Right lobe of liver (tissue), 6 donors: ENCODE data around the gene FSD2. TPM values are rescaled to one million over a fixed set of nuclear protein-coding genes. Genes with fewer than 3 reads are reported as not detected.

Source experiments
- ATAC-seq, 4 donors: fragments of 200-7000 bp; cut with Tn5 transposase; one replicate each; pipeline ENCODE4 v1.9.1; 2020; ENCODE audit warnings: mild to moderate bottlenecking in 4 of 4, moderate library complexity in 4 of 4
- DNase-seq, 3 donors: peaks; one replicate each; pipeline ENCODE4 v3.0.0-alpha.2; 2020
- H3K27ac ChIP-seq, 3 donors: fragments of 200-600 bp; one replicate each; pipeline ENCODE4 v1.8.0; 2022
- H3K27me3 ChIP-seq, 2 donors: fragments of 200-600 bp; one replicate each; pipeline ENCODE4 v1.8.0; 2022
- H3K36me3 ChIP-seq, 4 donors: fragments of 200-600 bp; sonication (generic) in 1 of 4; one replicate each; pipeline versions ENCODE4 v1.5.1 to v1.8.0; 2017 to 2022; ENCODE audit warnings: control low read depth in 1 of 4
- H3K4me1 ChIP-seq, 4 donors: fragments of 200-600 bp; sonication (generic) in 1 of 4; one replicate each; pipeline versions ENCODE4 v1.5.1 to v1.8.0; 2017 to 2022; ENCODE audit warnings: control low read depth in 1 of 4
- H3K4me3 ChIP-seq, 3 donors: fragments of 200-600 bp; one replicate each; pipeline ENCODE4 v1.8.0; 2022
- H3K9me3 ChIP-seq, 4 donors: fragments of 200-600 bp; sonication (generic) in 1 of 4; one replicate each; pipeline versions ENCODE4 v1.5.1 to v1.8.0; 2017 to 2022; ENCODE audit warnings: control low read depth in 1 of 4
- POLR2A ChIP-seq: fragments of 450-650 bp; IDR thresholded peaks from one replicate; pipeline ENCODE4 v1.6.1; 2017; ENCODE audit warnings: antibody characterized with exemption, mild to moderate bottlenecking
- WGBS: methylation state at CpG from one replicate; pipeline ENCODE4 v1.1.6; 2018; ENCODE audit warnings: low coverage, low lambda C conversion rate; ENCODE audit not compliant: insufficient coverage; ENCODE audit errors: missing lambda C conversion rate; 5-methylcytosine and 5-hydroxymethylcytosine counted together
- intact Hi-C, 2 donors: fragments of 100-400 bp; cut with DNase I; formaldehyde crosslinking; loops; one replicate each; pipeline versions ENCODE4 v1.11.2 to v1.14.1; 2022
- long read RNA-seq: library from polyadenylated mRNA; unstranded; transcript quantifications from one replicate; pipeline ENCODE4 v2.0.0, GENCODE V29; 2019
- total RNA-seq, 6 experiments: library from RNA; depleted of rRNA in 2 of 6; stranded (reverse); fragments of >200 nt in 2 of 6; fragmentation: NEBNext Ultra II Directional in 3 of 6; extraction: Animal tissue kit (Norgen Biotek cat#: 25700) in 3 of 6; gene quantifications; one replicate each; pipeline versions ENCODE4 v1.1.0 to v1.2.4, GENCODE V29; 2016 to 2023
- TF ChIP-seq, protein P1 (sequence below), 4 donors: fragments of 200-600 bp in 3 of 4; fragments of 450-650 bp in 1 of 4; IDR thresholded peaks; one replicate each; pipeline versions ENCODE4 v1.5.1 to v1.8.0; 2016 to 2022; ENCODE audit warnings: antibody characterized with exemption in 4 of 4, mild to moderate bottlenecking in 2 of 4
- donor health status: DM: no; HTN: yes; CAD: no.
- donor health status: DM: no; HTN: no; CAD: no.
- donor health status: DM: no; HTN: no; CAD: no.
- donor health status: DM: no; HTN: yes; CAD: no.
- donor health status: DM: no; HTN: yes; CAD: no.

The FSD2 gene, protein sequence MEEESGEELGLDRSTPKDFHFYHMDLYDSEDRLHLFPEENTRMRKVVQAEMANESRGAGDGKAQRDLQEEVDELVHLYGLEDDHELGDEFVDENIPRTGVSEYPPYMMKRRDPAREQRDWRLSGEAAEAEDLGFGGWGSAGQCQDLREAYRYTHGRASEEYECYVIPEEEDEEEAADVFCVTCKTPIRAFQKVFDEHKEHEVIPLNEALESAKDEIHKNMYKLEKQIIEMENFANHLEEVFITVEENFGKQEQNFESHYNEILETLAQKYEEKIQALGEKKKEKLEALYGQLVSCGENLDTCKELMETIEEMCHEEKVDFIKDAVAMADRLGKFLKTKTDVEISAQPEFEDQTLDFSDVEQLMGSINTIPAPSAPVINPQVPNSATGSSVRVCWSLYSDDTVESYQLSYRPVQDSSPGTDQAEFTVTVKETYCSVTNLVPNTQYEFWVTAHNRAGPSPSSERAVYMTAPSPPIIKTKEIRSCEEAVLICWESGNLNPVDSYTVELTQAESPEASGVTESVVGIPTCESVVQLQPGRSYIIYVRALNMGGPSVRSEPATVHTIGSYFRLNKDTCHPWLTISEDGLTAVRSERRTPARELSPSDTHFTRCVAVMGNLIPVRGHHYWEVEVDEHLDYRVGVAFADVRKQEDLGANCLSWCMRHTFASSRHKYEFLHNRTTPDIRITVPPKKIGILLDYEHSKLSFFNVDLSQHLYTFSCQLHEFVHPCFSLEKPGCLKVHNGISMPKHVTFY
- not detected for total RNA-seq
- long read RNA-seq = 0 reads

DNA sequence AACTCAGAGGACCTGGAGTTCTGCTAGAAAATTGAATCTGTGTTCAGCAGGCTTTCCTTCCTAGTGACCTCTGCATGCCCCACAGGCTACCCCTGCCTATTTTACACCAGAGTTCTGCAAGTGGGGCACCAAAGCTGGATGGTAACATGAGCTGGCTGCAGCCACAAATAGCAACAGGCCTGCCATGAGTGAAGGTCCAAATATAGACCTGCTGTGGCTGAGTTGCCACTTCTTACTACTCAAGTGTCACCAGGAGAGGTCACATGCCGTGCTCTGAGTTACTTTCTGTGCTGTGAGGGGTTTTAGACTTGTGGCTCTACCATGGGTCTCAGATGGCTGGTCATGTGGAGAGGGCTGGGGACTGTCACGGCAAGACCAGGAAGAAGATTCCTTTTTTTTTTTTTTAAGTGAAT is at the start of gene FSD2:
Gene FSD2 (minus strand): TSS at position 76 of the 413 bp plus-strand sequence. CDS start 18,679 bp downstream, outside the sequence.
- Histone ChIP-seq H3K27ac (no peak within 1 kb of the TSS), H3K9me3 (no peaks in the 10 kb centered on the region), H3K27me3 (no peaks in the 10 kb centered on the region), H3K4me1 (peaks cover 0 to 10% (median 0%) of the 10 kb centered on the region in 4 donors), H3K4me3 (no peak within 1 kb of the TSS), H3K36me3 (no peaks in the 10 kb centered on the region)
- WGBS = 79% methylated on average over 2 of the region's 2 CpGs
- DNase-seq (no peak), ATAC-seq (no peak)
- intact Hi-C loops = no loop called here
- TF ChIP-seq, protein P1, sequence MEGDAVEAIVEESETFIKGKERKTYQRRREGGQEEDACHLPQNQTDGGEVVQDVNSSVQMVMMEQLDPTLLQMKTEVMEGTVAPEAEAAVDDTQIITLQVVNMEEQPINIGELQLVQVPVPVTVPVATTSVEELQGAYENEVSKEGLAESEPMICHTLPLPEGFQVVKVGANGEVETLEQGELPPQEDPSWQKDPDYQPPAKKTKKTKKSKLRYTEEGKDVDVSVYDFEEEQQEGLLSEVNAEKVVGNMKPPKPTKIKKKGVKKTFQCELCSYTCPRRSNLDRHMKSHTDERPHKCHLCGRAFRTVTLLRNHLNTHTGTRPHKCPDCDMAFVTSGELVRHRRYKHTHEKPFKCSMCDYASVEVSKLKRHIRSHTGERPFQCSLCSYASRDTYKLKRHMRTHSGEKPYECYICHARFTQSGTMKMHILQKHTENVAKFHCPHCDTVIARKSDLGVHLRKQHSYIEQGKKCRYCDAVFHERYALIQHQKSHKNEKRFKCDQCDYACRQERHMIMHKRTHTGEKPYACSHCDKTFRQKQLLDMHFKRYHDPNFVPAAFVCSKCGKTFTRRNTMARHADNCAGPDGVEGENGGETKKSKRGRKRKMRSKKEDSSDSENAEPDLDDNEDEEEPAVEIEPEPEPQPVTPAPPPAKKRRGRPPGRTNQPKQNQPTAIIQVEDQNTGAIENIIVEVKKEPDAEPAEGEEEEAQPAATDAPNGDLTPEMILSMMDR (IDR thresholded peaks at IDR 0.05) = no peak
- TF ChIP-seq POLR2A = no peak

DNA sequence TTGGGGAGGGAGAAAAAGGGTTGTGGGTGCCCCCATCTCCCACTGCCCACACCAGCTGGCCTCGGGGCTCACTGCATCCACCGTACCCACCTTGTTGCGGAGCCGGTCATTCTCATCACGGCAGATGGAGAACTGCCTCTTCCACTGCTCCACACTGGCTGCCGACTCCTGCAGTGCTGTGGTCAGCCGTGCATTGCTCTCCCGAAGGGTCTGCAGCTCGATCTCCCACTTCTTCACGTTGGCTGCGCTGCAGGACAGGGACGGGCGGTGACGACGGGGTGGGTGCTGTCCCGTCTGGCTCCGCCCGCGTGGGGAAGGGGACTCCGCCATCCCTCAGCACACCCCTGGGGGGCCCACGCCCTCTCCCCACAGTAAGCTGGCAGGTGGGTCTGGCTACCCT is 48.7 kb upstream of the FSD2 start:
- DNase-seq (peak in 1 of 3 donors; percentile 40), ATAC-seq (no peak)
- Histone ChIP-seq H3K4me1 (peaks cover 0 to 7% (median 4%) of the 10 kb centered on the region in 4 donors), H3K27me3 (no peaks in the 10 kb centered on the region), H3K9me3 (no peaks in the 10 kb centered on the region), H3K36me3 (peaks cover 0 to 21% (median 7%) of the 10 kb centered on the region in 4 donors), H3K27ac (no peak overlapping the region), H3K4me3 (no peak overlapping the region)
- WGBS = no CpG with 5 or more reads among the region's 21 CpGs
- TF ChIP-seq, protein P1 (IDR thresholded peaks at IDR 0.05) = no peak
- TF ChIP-seq POLR2A = no peak
- intact Hi-C loops = loop anchor here in 1 of 2 donors (10.0 kb wide), 1 partner anchor 150 kb away; no protein-coding TSS in a partner anchor

DNA sequence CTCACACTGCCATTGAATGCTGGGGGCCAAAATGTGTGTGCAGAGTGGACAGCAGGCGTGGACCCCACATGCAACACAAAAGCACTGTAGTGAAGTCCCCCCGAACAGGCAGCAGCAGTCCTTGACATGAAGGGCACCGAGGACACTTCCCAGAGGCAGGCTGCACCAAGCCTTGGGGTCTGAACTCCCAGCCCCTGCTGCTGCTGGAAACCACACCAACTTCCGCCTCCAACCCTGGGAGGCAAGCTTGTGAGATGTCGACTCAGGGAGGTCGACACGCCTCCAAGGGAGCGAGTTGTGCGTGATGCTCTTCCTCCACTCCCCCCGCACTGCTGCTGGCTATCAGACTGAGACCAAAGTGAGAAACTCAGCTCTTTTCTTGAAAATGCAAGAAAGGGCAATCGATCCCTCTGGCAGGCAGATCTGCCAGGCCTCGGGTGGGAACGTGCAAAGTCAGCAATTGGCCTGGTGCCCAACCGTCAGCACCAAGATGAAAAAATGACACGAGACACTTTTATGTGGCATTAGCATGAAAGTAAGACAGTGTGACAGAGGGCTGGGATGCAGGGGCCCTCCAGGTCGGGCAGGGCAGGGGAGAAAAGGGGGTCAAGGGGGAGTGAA is 47.2 kb upstream of the FSD2 start:
- Histone ChIP-seq H3K9me3 (no peaks in the 10 kb centered on the region), H3K36me3 (peaks cover 0 to 21% (median 3%) of the 10 kb centered on the region in 4 donors), H3K4me3 (no peak overlapping the region), H3K4me1 (peaks cover 0 to 17% (median 10%) of the 10 kb centered on the region in 4 donors), H3K27ac (no peak overlapping the region), H3K27me3 (no peaks in the 10 kb centered on the region)
- ATAC-seq (no peak), DNase-seq (peak in 1 of 3 donors; percentile 62)
- TF ChIP-seq, protein P1 (IDR thresholded peaks at IDR 0.05) = no peak
- TF ChIP-seq POLR2A = no peak
- 18% methylated on average over 7 of the region's 16 CpGs for WGBS
- intact Hi-C loops = loop anchor here in 1 of 2 donors (10.0 kb wide), 1 partner anchor 152 kb away; no protein-coding TSS in a partner anchor

DNA sequence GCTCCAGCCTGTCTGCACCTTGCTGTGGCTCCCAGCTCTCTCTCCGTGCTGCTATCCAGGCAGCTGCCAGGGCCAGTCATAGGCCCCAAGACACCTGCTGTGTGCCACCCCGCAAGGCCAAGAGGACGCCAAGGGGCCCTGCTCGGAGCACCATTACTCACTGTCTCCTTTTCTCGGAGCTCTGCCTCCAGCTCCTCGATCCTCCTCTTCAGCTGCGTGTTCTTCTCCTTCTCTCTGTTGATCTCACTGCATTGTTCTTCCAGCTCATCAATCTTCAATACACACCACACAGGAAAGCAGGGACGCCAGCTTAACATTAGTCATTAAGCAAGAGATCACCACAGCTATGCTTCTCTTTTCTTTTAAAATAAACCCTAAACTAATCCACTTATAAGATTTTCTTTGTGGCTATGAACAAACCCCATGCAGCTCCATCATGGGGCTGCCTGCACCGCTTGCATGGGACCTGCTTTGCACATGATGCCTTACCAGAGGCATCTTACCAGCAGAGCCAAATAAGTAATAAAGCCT is 46.2 kb upstream of the FSD2 start:
- Histone ChIP-seq H3K9me3 (no peaks in the 10 kb centered on the region), H3K4me3 (no peak overlapping the region), H3K4me1 (peaks cover 0 to 17% (median 10%) of the 10 kb centered on the region in 4 donors), H3K36me3 (peaks cover 0 to 21% (median 3%) of the 10 kb centered on the region in 4 donors), H3K27me3 (no peaks in the 10 kb centered on the region), H3K27ac (no peak overlapping the region)
- ATAC-seq (no peak), DNase-seq (no peak)
- WGBS = 81% methylated on average over 6 of the region's 9 CpGs
- TF ChIP-seq, protein P1 (IDR thresholded peaks at IDR 0.05) = no peak
- TF ChIP-seq POLR2A = no peak
- intact Hi-C loops = loop anchor here in 1 of 2 donors (10.0 kb wide), 1 partner anchor 153 kb away; no protein-coding TSS in a partner anchor
